K562 (cell line): ENCODE data around the gene CACNA1S. TPM values are rescaled to one million over a fixed set of nuclear protein-coding genes. Genes with fewer than 3 reads are reported as not detected.

Experiments used
- ATAC-seq: fragments of 200-7000 bp; cut with Tn5 transposase; 3 replicates; pipeline ENCODE4 v1.9.1; 2020; ENCODE audit warnings: moderate library complexity
- BruUV-seq: library from RNA; stranded (reverse); fragments of 400-500 nt; replicated peaks from 2 replicates; lab custom pipeline; 2021; lab: Mats Ljungman, UMichigan
- CTCF ChIA-PET: fragments of 300-600 bp; formaldehyde crosslinking; extraction: SDS; loops from one replicate; lab custom pipeline; 2021; ENCODE audit warnings: low intra/inter-chr PET ratio; lab: Yijun Ruan, JAX
- POLR2A ChIA-PET: fragments of 300-600, 350-650 bp; sonication (Branson Sonifier 250); formaldehyde crosslinking; extraction: SDS; loops from one replicate; lab custom pipeline; 2021; ENCODE audit warnings: antibody characterized with exemption, inconsistent platforms; lab: Yijun Ruan, JAX
- DNase-seq, 4 experiments: peaks; one replicate each; pipeline versions ENCODE4 v3.0.0 to v3.0.0-alpha.2; 2011 to 2018; ENCODE audit warnings: low spot score in 3 of 4, mixed read lengths in 3 of 4; ENCODE audit errors: extremely low read depth in 1 of 4
- FAIRE-seq: peaks from 2 replicates; lab custom pipeline; 2011; peaks lifted over from hg19 to GRCh38; lab: Jason Lieb, UNC
- H2AFZ ChIP-seq: 2 replicates; pipeline ENCODE4 v1.6.0; 2011; ENCODE audit warnings: low read depth, low read length, control low read depth, inconsistent platforms
- H3K27ac ChIP-seq: fragments of 200-600 bp; 3 replicates; pipeline ENCODE4 v1.8.0; 2011; ENCODE audit warnings: low read depth, mild to moderate bottlenecking, control low read depth, inconsistent platforms, low read length, moderate library complexity, mixed read lengths; ENCODE audit errors: extremely low read depth
- H3K27me3 ChIP-seq, 2 experiments: fragments of 300-600 bp in 1 of 2; 2 replicates in 1 of 2; 3 replicates in 1 of 2; pipeline versions ENCODE4 v1.6.0 to v1.8.0; 2011; ENCODE audit warnings: inconsistent platforms in 2 of 2, low read length in 2 of 2, mild to moderate bottlenecking in 1 of 2, mixed read lengths in 1 of 2, moderate library complexity in 1 of 2; ENCODE audit not compliant: control insufficient read depth in 2 of 2, insufficient read depth in 2 of 2
- H3K36me3 ChIP-seq: fragments of 300-600 bp; 3 replicates; pipeline ENCODE4 v1.8.0; 2011; ENCODE audit warnings: mild to moderate bottlenecking, low read length, inconsistent platforms; ENCODE audit not compliant: control insufficient read depth, insufficient read depth
- H3K4me1 ChIP-seq, 2 experiments: fragments of 200-600 bp in 1 of 2; replicated peaks in 1 of 2; 2 replicates in 1 of 2; 3 replicates in 1 of 2; pipeline versions ENCODE4 v1.5.1 to v1.8.0; 2011; ENCODE audit warnings: inconsistent platforms in 2 of 2, low read length in 2 of 2, mild to moderate bottlenecking in 1 of 2, mixed read lengths in 1 of 2, moderate library complexity in 1 of 2; ENCODE audit not compliant: control insufficient read depth in 2 of 2, insufficient read depth in 2 of 2
- H3K4me2 ChIP-seq: 2 replicates; pipeline ENCODE4 v1.6.1; 2011; ENCODE audit warnings: low read length, control low read depth, inconsistent platforms, mixed read lengths; ENCODE audit not compliant: insufficient read depth
- H3K4me3 ChIP-seq: fragments of 200-600 bp; sonication (generic), shearing (Covaris generic); 2 replicates; pipeline ENCODE4 v1.5.1; 2016; ENCODE audit warnings: control low read depth, inconsistent platforms
- H3K79me2 ChIP-seq: fragments of 200-600 bp; 3 replicates; pipeline ENCODE4 v1.8.0; 2011; ENCODE audit warnings: low read length, inconsistent platforms; ENCODE audit not compliant: control insufficient read depth, insufficient read depth
- H3K9ac ChIP-seq, 2 experiments: 2 replicates each; pipeline versions ENCODE4 v1.6.0 to v1.6.1; 2011; ENCODE audit warnings: low read depth in 2 of 2, low read length in 2 of 2, control low read depth in 1 of 2, inconsistent platforms in 1 of 2, mild to moderate bottlenecking in 1 of 2, mixed read lengths in 1 of 2; ENCODE audit not compliant: insufficient read depth in 1 of 2
- H3K9me1 ChIP-seq: one replicate; pipeline ENCODE4 v1.6.0; 2011; ENCODE audit warnings: inconsistent platforms, mild to moderate bottlenecking, low read length, moderate library complexity; ENCODE audit not compliant: control insufficient read depth, insufficient read depth
- H3K9me3 ChIP-seq: replicated peaks from 2 replicates; pipeline ENCODE4 v1.5.1; 2011; ENCODE audit warnings: low read depth, low read length, inconsistent platforms; ENCODE audit not compliant: control insufficient read depth, insufficient read depth
- H4K20me1 ChIP-seq: replicated peaks from 2 replicates; pipeline ENCODE4 v1.6.1; 2011; ENCODE audit warnings: low read length, inconsistent platforms, mixed read lengths; ENCODE audit not compliant: control insufficient read depth, insufficient read depth
- CAMTA2 ChIP-seq: fragments of 250-450 bp; sonication (Bioruptor Pico); conservative IDR thresholded peaks from 2 replicates; pipeline ENCODE4 v1.5.1; 2022
- IRF2 ChIP-seq: sonication (generic); formaldehyde crosslinking; IDR thresholded peaks from 2 replicates; pipeline ENCODE4 v1.8.1; 2022; ENCODE audit warnings: mild to moderate bottlenecking, missing genetic modification reagents
- LCOR ChIP-seq: sonication (generic); formaldehyde crosslinking; IDR thresholded peaks from 2 replicates; pipeline ENCODE4 v1.8.0; 2022; ENCODE audit warnings: mild to moderate bottlenecking, missing genetic modification reagents
- MED1 ChIP-seq: sonication (generic); formaldehyde crosslinking; IDR thresholded peaks from 2 replicates; pipeline ENCODE4 v1.8.1; 2023; ENCODE audit warnings: missing genetic modification reagents, borderline replicate concordance
- POLR2B ChIP-seq: fragments of 450-650 bp; IDR thresholded peaks from 2 replicates; pipeline ENCODE4 v1.6.1; 2018; ENCODE audit warnings: low read depth; ENCODE audit not compliant: partially characterized antibody
- SAFB ChIP-seq: fragments of 200-400 bp; formaldehyde crosslinking; IDR thresholded peaks from 2 replicates; pipeline ENCODE4 v1.6.1; 2017; ENCODE audit warnings: low read depth, low read length, borderline replicate concordance
- TAF15 ChIP-seq: fragments of 200-400 bp; formaldehyde crosslinking; IDR thresholded peaks from 2 replicates; pipeline ENCODE4 v1.6.1; 2017; ENCODE audit warnings: mild to moderate bottlenecking, low read depth, low read length, moderate library complexity
- WHSC1 ChIP-seq: IDR thresholded peaks from one replicate; pipeline ENCODE4 v1.6.1; 2012; ENCODE audit warnings: low read length, control low read depth, inconsistent platforms
- ZNF239 ChIP-seq: fragments of 250-450 bp; sonication (Bioruptor Pico); IDR thresholded peaks from 2 replicates; pipeline ENCODE4 v1.4.0; 2020; ENCODE audit warnings: mild to moderate bottlenecking
- ZNF263 ChIP-seq: sonication (generic); formaldehyde crosslinking; IDR thresholded peaks from 2 replicates; pipeline ENCODE4 v1.8.0; 2022; ENCODE audit warnings: mild to moderate bottlenecking, missing genetic modification reagents, borderline replicate concordance
- ZNF76 ChIP-seq: fragments of 250-450 bp; sonication (Bioruptor Pico); IDR thresholded peaks from 2 replicates; pipeline ENCODE4 v1.4.0; 2020; ENCODE audit warnings: mild to moderate bottlenecking, moderate library complexity, borderline replicate concordance
- WGBS: fragments of 100-300 bp; shearing (Covaris generic); methylation state at CpG from one replicate; pipeline ENCODE4 v1.1.6; 2016; ENCODE audit warnings: low coverage, mixed read lengths; ENCODE audit not compliant: insufficient coverage; ENCODE audit errors: missing lambda C conversion rate; 5-methylcytosine and 5-hydroxymethylcytosine counted together
- in situ Hi-C: fragments of 300-500 bp; cut with MboI; formaldehyde crosslinking; loops from 4 replicates; pipeline ENCODE4 v1.15.0; 2018; ENCODE audit warnings: inconsistent platforms, mixed read lengths
- intact Hi-C: fragments of 100-400 bp; cut with micrococcal nuclease; formaldehyde crosslinking; loops from 2 replicates; pipeline ENCODE4 v1.14.2; 2022
- polyA plus RNA-seq, 8 experiments: library from polyadenylated mRNA; depleted of rRNA in 4 of 8; stranded (reverse) in 5 of 8; unstranded in 3 of 8; fragments of >200 nt; fragmentation: Nextera tagmentation in 2 of 8; fragmentation: Illumina TruSeq in 1 of 8; extraction: Ambion mirVana in 2 of 8; extraction: Trizol in 1 of 8; gene quantifications; 2 replicates each; pipeline versions ENCODE4 v1.2.1 to v1.2.3, GENCODE V29; 2011 to 2014; ENCODE audit warnings: inconsistent platforms in 1 of 8, missing spikeins in 1 of 8
- total RNA-seq, 7 experiments: library from RNA; depleted of rRNA in 6 of 7; stranded (reverse); fragments of >200 nt in 6 of 7; fragmentation: Illumina TruSeq in 2 of 7; extraction: Trizol in 2 of 7; gene quantifications; 2 replicates each; pipeline versions ENCODE4 v1.2.1 to v1.2.3, GENCODE V29; 2011 to 2021; ENCODE audit warnings: low replicate concordance in 1 of 7
- TF ChIP-seq, protein P1 (sequence below): fragments of 450-650 bp; formaldehyde crosslinking; IDR thresholded peaks from 2 replicates; pipeline ENCODE4 v1.4.0; 2020; ENCODE audit warnings: mild to moderate bottlenecking
- TF ChIP-seq, protein P2 (sequence below), 2 experiments: IDR thresholded peaks; 2 replicates each; pipeline ENCODE4 v1.6.1; 2011; ENCODE audit warnings: borderline replicate concordance in 1 of 2, control low read depth in 1 of 2, low read depth in 1 of 2, low read length in 1 of 2, mild to moderate bottlenecking in 1 of 2, mixed read lengths in 1 of 2, moderate library complexity in 1 of 2; ENCODE audit not compliant: insufficient read depth in 1 of 2, insufficient read length in 1 of 2, poor library complexity in 1 of 2, severe bottlenecking in 1 of 2; ENCODE audit errors: extremely low read depth in 1 of 2
- TF ChIP-seq, protein P3 (sequence below): sonication (generic); formaldehyde crosslinking; IDR thresholded peaks from 2 replicates; pipeline ENCODE4 v1.8.0; 2022; ENCODE audit warnings: missing genetic modification reagents, mild to moderate bottlenecking, borderline replicate concordance
- TF ChIP-seq, protein P4 (sequence below): fragments of 250-450 bp; sonication (Bioruptor Pico); IDR thresholded peaks from 2 replicates; pipeline ENCODE4 v1.8.0; 2022; ENCODE audit warnings: moderate library complexity, mild to moderate bottlenecking, inconsistent platforms

The CACNA1S gene
- total and polyA plus RNA-seq, 9 of the 15 experiments (the other 6 are each of a cell fraction or from before 2014, with no cell fraction given) = not detected

DNA sequence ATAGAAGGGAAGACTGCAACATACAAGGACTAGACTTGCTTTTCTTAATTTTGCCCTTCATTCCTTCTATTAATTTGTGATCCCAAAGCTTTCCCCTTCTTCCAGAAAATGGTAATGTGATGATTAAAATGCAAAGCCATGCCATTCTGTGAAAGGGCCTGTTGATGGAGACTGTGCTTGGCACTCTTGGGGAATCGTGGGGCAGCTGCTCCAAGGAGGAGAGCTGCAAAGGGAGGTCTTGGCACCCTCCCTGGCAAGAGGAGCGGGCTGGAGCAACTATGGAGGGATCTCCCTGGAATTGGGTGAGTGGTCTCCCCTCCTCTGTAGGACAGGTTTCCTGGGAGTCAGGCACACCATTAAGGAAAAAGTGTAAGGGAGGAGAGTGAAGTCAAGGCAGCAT, 16.6 kb downstream of the CACNA1S start (continued):
- TF ChIP-seq, protein P1, sequence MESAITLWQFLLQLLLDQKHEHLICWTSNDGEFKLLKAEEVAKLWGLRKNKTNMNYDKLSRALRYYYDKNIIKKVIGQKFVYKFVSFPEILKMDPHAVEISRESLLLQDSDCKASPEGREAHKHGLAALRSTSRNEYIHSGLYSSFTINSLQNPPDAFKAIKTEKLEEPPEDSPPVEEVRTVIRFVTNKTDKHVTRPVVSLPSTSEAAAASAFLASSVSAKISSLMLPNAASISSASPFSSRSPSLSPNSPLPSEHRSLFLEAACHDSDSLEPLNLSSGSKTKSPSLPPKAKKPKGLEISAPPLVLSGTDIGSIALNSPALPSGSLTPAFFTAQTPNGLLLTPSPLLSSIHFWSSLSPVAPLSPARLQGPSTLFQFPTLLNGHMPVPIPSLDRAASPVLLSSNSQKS (CRISPR knock-in tag) = no peak
- TF ChIP-seq MED1 (CRISPR knock-in tag) = no peak
- TF ChIP-seq, protein P2, sequence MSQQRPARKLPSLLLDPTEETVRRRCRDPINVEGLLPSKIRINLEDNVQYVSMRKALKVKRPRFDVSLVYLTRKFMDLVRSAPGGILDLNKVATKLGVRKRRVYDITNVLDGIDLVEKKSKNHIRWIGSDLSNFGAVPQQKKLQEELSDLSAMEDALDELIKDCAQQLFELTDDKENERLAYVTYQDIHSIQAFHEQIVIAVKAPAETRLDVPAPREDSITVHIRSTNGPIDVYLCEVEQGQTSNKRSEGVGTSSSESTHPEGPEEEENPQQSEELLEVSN (IDR thresholded peaks at IDR 0.05; ENCODE audit: borderline replicate concordance in 1 of 2, extremely low read depth in 1 of 2, insufficient read depth in 1 of 2, insufficient read length in 1 of 2, low read depth in 1 of 2, low read length in 1 of 2, poor library complexity in 1 of 2, severe bottlenecking in 1 of 2) = no peak
- no peak for TF ChIP-seq ZNF239 (CRISPR knock-in tag)
- TF ChIP-seq POLR2B = no peak
- TF ChIP-seq TAF15 = no peak
- TF ChIP-seq CAMTA2 (CRISPR knock-in tag) = no peak
- no peak for TF ChIP-seq ZNF263 (CRISPR knock-in tag)
- TF ChIP-seq, all 486 proteins: peak for 0

DNA sequence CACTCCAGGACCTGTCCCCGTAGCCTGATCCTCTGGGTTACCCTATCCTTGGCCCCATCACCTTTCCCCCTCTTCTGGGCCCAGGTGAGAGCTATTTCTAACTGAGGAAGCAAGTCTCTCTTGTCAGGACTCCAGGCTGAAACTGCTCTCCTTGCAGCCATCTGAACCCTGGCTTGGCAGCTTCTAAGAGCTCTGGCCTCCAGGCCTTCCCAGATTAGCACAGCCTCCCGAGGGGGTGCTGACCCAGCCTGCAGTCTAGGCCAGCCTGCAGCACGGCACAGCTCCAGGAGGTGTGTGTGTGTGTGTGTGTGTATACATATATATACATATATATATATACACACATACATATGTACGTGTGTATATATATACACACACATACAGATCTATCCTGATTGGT, 17.4 kb downstream of the CACNA1S start:
- Histone ChIP-seq H3K9me3 (no peaks in the 10 kb centered on the region), H4K20me1 (peaks cover 10% of the 10 kb centered on the region; the same call in 1 of the 2 replicates), H3K4me1 (no peaks in the 10 kb centered on the region), H3K9ac (no peak overlapping the region), H3K36me3 (no peaks in the 10 kb centered on the region), H2AFZ (no peak overlapping the region), H3K27me3 (peaks cover 61 to 87% of the 10 kb centered on the region in 2 experiments), H3K4me3 (no peak overlapping the region), H3K79me2 (no peaks in the 10 kb centered on the region), H3K27ac (no peak overlapping the region), H3K9me1 (no peaks in the 10 kb centered on the region), H3K4me2 (no peak overlapping the region)
- FAIRE-seq = no peak
- no peak for ATAC-seq
- TF ChIP-seq WHSC1 = no peak
- TF ChIP-seq IRF2 (CRISPR knock-in tag) = no peak
- TF ChIP-seq LCOR (CRISPR knock-in tag) = no peak
- TF ChIP-seq, protein P3, sequence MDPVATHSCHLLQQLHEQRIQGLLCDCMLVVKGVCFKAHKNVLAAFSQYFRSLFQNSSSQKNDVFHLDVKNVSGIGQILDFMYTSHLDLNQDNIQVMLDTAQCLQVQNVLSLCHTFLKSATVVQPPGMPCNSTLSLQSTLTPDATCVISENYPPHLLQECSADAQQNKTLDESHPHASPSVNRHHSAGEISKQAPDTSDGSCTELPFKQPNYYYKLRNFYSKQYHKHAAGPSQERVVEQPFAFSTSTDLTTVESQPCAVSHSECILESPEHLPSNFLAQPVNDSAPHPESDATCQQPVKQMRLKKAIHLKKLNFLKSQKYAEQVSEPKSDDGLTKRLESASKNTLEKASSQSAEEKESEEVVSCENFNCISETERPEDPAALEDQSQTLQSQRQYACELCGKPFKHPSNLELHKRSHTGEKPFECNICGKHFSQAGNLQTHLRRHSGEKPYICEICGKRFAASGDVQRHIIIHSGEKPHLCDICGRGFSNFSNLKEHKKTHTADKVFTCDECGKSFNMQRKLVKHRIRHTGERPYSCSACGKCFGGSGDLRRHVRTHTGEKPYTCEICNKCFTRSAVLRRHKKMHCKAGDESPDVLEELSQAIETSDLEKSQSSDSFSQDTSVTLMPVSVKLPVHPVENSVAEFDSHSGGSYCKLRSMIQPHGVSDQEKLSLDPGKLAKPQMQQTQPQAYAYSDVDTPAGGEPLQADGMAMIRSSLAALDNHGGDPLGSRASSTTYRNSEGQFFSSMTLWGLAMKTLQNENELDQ = no peak
- TF ChIP-seq, protein P4, sequence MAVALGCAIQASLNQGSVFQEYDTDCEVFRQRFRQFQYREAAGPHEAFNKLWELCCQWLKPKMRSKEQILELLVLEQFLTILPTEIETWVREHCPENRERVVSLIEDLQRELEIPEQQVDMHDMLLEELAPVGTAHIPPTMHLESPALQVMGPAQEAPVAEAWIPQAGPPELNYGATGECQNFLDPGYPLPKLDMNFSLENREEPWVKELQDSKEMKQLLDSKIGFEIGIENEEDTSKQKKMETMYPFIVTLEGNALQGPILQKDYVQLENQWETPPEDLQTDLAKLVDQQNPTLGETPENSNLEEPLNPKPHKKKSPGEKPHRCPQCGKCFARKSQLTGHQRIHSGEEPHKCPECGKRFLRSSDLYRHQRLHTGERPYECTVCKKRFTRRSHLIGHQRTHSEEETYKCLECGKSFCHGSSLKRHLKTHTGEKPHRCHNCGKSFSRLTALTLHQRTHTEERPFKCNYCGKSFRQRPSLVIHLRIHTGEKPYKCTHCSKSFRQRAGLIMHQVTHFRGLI (CRISPR knock-in tag) = no peak
- no peak for TF ChIP-seq SAFB
- TF ChIP-seq ZNF76 (CRISPR knock-in tag) = no peak
- WGBS = 0% methylated on average over 4 of the region's 4 CpGs
- BruUV-seq = no TSS peak
- ChIA-PET POLR2A (interaction anchor here (0.5 to 0.9 kb wide), 2 partner anchors 17 to 90 kb away, joined by 3 read pairs; no protein-coding TSS in a partner anchor), CTCF (no interaction called here)
- intact Hi-C loops = no loop called here
- in situ Hi-C loops = no loop called here
- DNase-seq = no peak
